ENCODE data around the gene POP4.
"Not testable (repeated sequence)": the region's sequence is repeated elsewhere in the genome, so short reads cannot be mapped to it uniquely, and the experiment has no call there.

Gene POP4

GRCh38 chr19:29626386-29626785, 20.3 kb downstream of the POP4 start (continued):
- no peak for TF ChIP-seq MEIS1 (CRISPR knock-in tag; IDR thresholded peaks at IDR 0.05; ENCODE audit: borderline replicate concordance)

GRCh38 chr19:29626832-29627231, 20.7 kb downstream of the POP4 start:
- not testable (repeated sequence) for H3K9me3 ChIP-seq (ENCODE audit: control insufficient read depth, insufficient read depth, low read depth, low read length); H3K27ac ChIP-seq (ENCODE audit: extremely low read depth, low read depth, low read length); H3K4me3 ChIP-seq (ENCODE audit: low read depth, low read length); H3K4me1 ChIP-seq (ENCODE audit: control insufficient read depth, insufficient read depth, low read length); H3K36me3 ChIP-seq (ENCODE audit: control insufficient read depth in 2 of 2, insufficient read depth in 1 of 2, low read length in 2 of 2)
- POLR2A ChIA-PET: interaction anchor here (1.1 to 1.8 kb wide), 2 partner anchors 10 to 21 kb away, joined by 3 to 6 read pairs; partner anchors contain the start of gene POP4
- peak; percentile 98 for TF ChIP-seq KLF1 (tag by site-specific recombination; IDR thresholded peaks at IDR 0.05)
- CTCF ChIA-PET: interaction anchor here (0.6 to 10.5 kb wide), 4 partner anchors 15 to 90 kb away, joined by 4 to 94 read pairs (median 7); no protein-coding TSS in a partner anchor

GRCh38 chr19:29628661-29629385, 22.7 kb downstream of the POP4 start:
- H3K27ac ChIP-seq (ENCODE audit: extremely low read depth, low read depth, low read length): no peak overlapping the region
- no peaks in the 10 kb centered on the region; the same call in 1 of the 2 replicates for H3K9me3 ChIP-seq (ENCODE audit: control insufficient read depth, insufficient read depth, low read depth, low read length)
- POLR2A ChIA-PET: interaction anchor here (0.6 kb wide), 1 partner anchor 13 kb away, joined by 5 read pairs; no protein-coding TSS in a partner anchor
- H3K4me1 ChIP-seq (ENCODE audit: control insufficient read depth, insufficient read depth, low read length): no peaks in the 10 kb centered on the region
- H3K4me3 ChIP-seq (ENCODE audit: low read depth, low read length): no peak overlapping the region
- TF ChIP-seq ZNF221 (tag by site-specific recombination; IDR thresholded peaks at IDR 0.05; ENCODE audit: borderline replicate concordance): no peak
- no peak for TF ChIP-seq ZNF335 (tag by site-specific recombination; conservative IDR thresholded peaks at IDR 0.05)
- TF ChIP-seq ZNF704 (tag by site-specific recombination; IDR thresholded peaks at IDR 0.05): no peak
- TF ChIP-seq BCL11B (tag by site-specific recombination; IDR thresholded peaks at IDR 0.05; ENCODE audit: low read depth): no peak
- no peak for TF ChIP-seq HIC1 (tag by site-specific recombination; IDR thresholded peaks at IDR 0.05)
- TF ChIP-seq ZNF404 (tag by site-specific recombination; IDR thresholded peaks at IDR 0.05): no peak
- TF ChIP-seq ZNF16 (tag by site-specific recombination; IDR thresholded peaks at IDR 0.05; ENCODE audit: low read depth): no peak
- TF ChIP-seq IKZF3 (tag by site-specific recombination; IDR thresholded peaks at IDR 0.05): no peak
- no peak for TF ChIP-seq ZNF791 (tag by site-specific recombination; IDR thresholded peaks at IDR 0.05)
- CTCF ChIA-PET: interaction anchor here (0.7 to 4.0 kb wide), 2 partner anchors 18 to 246 kb away, joined by 3 to 18 read pairs; no protein-coding TSS in a partner anchor
- H3K36me3 ChIP-seq (ENCODE audit: control insufficient read depth in 2 of 2, insufficient read depth in 1 of 2, low read length in 2 of 2): no peaks in the 10 kb centered on the region

GRCh38 chr19:29629836-29630534, 23.9 kb downstream of the POP4 start:
- Histone ChIP-seq H3K9me3 (ENCODE audit: control insufficient read depth, insufficient read depth, low read depth, low read length) (no peaks in the 10 kb centered on the region; the same call in 1 of the 2 replicates), H3K4me1 (ENCODE audit: control insufficient read depth, insufficient read depth, low read length) (no peaks in the 10 kb centered on the region), H3K27ac (ENCODE audit: extremely low read depth, low read depth, low read length) (no peak overlapping the region), H3K4me3 (ENCODE audit: low read depth, low read length) (no peak overlapping the region), H3K36me3 (ENCODE audit: control insufficient read depth in 2 of 2, insufficient read depth in 1 of 2, low read length in 2 of 2) (no peaks in the 10 kb centered on the region)
- POLR2A ChIA-PET: interaction anchor here (0.6 kb wide), 1 partner anchor 12 kb away, joined by 5 read pairs; no protein-coding TSS in a partner anchor
- CTCF ChIA-PET: interaction anchor here (0.6 to 4.0 kb wide), 4 partner anchors 19 to 64 kb away, joined by 3 to 18 read pairs (median 4); no protein-coding TSS in a partner anchor
- TF ChIP-seq GLI2 (tag by site-specific recombination; IDR thresholded peaks at IDR 0.05; ENCODE audit: borderline replicate concordance, low read depth): no peak
- TF ChIP-seq ZNF513 (tag by site-specific recombination; IDR thresholded peaks at IDR 0.05): no peak
- TF ChIP-seq CTCF (tag by site-specific recombination; IDR thresholded peaks at IDR 0.05): no peak
- TF ChIP-seq TCF7L2 (IDR thresholded peaks at IDR 0.05; ENCODE audit: borderline replicate concordance, low read depth, low read length): no peak
- no peak for TF ChIP-seq BCL11B (tag by site-specific recombination; IDR thresholded peaks at IDR 0.05; ENCODE audit: low read depth)
- no peak for TF ChIP-seq GLI4 (tag by site-specific recombination; IDR thresholded peaks at IDR 0.05)
- TF ChIP-seq ZNF585B (tag by site-specific recombination; IDR thresholded peaks at IDR 0.05): no peak
- no peak for TF ChIP-seq ZNF645 (tag by site-specific recombination; IDR thresholded peaks at IDR 0.05)
- no peak for TF ChIP-seq ZNF266 (tag by site-specific recombination; IDR thresholded peaks at IDR 0.05; ENCODE audit: low read depth)

Data from HEK293 (cell line).